ENCODE measurements around the gene DCLK2. TPM values are rescaled to one million over a fixed set of nuclear protein-coding genes. Genes with fewer than 3 reads are reported as not detected.
A peak's percentile ranks its signal among the peaks of the same experiment; 100 is the strongest.

DCLK2 gene
- total RNA-seq, 1 experiment from 2014 or later, result 1.2 TPM

GRCh38 chr4:150136036-150136435 lies 57.8 kb downstream of the DCLK2 start:
- Histone ChIP-seq H3K27ac (ENCODE audit: low read length) (no peak overlapping the region), H3K27me3 (ENCODE audit: low read length) (no peaks in the 10 kb centered on the region), H2AFZ (ENCODE audit: low read length) (no peak overlapping the region), H3K4me1 (ENCODE audit: insufficient read depth, low read length) (peaks cover 40% of the 10 kb centered on the region), H3K9me2 (replicated peaks; ENCODE audit: low read length) (no peaks in the 10 kb centered on the region), H4K20me1 (ENCODE audit: low read length) (no peaks in the 10 kb centered on the region), H3K79me2 (ENCODE audit: low read length) (no peaks in the 10 kb centered on the region), H3K4me3 (ENCODE audit: low read length) (no peak overlapping the region), H3K9ac (ENCODE audit: low read length) (no peak overlapping the region), H3F3A (ENCODE audit: low read length, unreplicated experiment) (no peaks in the 10 kb centered on the region), H3K9me3 (ENCODE audit: low read length) (no peaks in the 10 kb centered on the region), H3K36me3 (ENCODE audit: low read depth, low read length) (no peaks in the 10 kb centered on the region), H3K4me2 (ENCODE audit: low read length) (no peak overlapping the region)
- no TSS peak for BruUV-seq (replicated peaks)
- no peak for ATAC-seq
- ChIA-PET POLR2A (ENCODE audit: unreplicated experiment) (no interaction called here), CTCF (interaction anchor here (0.6 kb wide), 1 partner anchor 9 kb away, joined by 3 read pairs; no protein-coding TSS in a partner anchor)
- TF ChIP-seq EZH2 (IDR thresholded peaks at IDR 0.05; ENCODE audit: low read length, unreplicated experiment) (no peak), EZH2phosphoT487 (IDR thresholded peaks at IDR 0.05; ENCODE audit: borderline replicate concordance, low read length) (no peak)
- intact Hi-C loops (cut with micrococcal nuclease), result no loop called here
- no peak for DNase-seq

GRCh38 chr4:150136481-150136880 lies 58.2 kb downstream of the DCLK2 start:
- H3K27me3 ChIP-seq (ENCODE audit: low read length), result no peaks in the 10 kb centered on the region
- H3K79me2 ChIP-seq (ENCODE audit: low read length), result no peaks in the 10 kb centered on the region
- H3K4me1 ChIP-seq (ENCODE audit: insufficient read depth, low read length), result peaks cover 39% of the 10 kb centered on the region
- ChIA-PET CTCF (no interaction called here), POLR2A (ENCODE audit: unreplicated experiment) (no interaction called here)
- no peaks in the 10 kb centered on the region for H4K20me1 ChIP-seq (ENCODE audit: low read length)
- no peak overlapping the region for H2AFZ ChIP-seq (ENCODE audit: low read length)
- no peak for ATAC-seq
- no TSS peak for BruUV-seq (replicated peaks)
- H3K27ac ChIP-seq (ENCODE audit: low read length), result no peak overlapping the region
- no peaks in the 10 kb centered on the region for H3K9me3 ChIP-seq (ENCODE audit: low read length)
- DNase-seq, result no peak
- H3K36me3 ChIP-seq (ENCODE audit: low read depth, low read length), result no peaks in the 10 kb centered on the region
- no peaks in the 10 kb centered on the region for H3F3A ChIP-seq (ENCODE audit: low read length, unreplicated experiment)
- no peak overlapping the region for H3K9ac ChIP-seq (ENCODE audit: low read length)
- H3K4me2 ChIP-seq (ENCODE audit: low read length), result no peak overlapping the region
- no peak overlapping the region for H3K4me3 ChIP-seq (ENCODE audit: low read length)
- H3K9me2 ChIP-seq (replicated peaks; ENCODE audit: low read length), result no peaks in the 10 kb centered on the region
- no peak for TF ChIP-seq EZH2 (IDR thresholded peaks at IDR 0.05; ENCODE audit: low read length, unreplicated experiment)
- TF ChIP-seq CTCF (conservative IDR thresholded peaks at IDR 0.05; ENCODE audit: low read depth, low read length), result no peak
- no peak for TF ChIP-seq EZH2phosphoT487 (IDR thresholded peaks at IDR 0.05; ENCODE audit: borderline replicate concordance, low read length)
- intact Hi-C loops (cut with micrococcal nuclease), result no loop called here

- CTCF ChIA-PET, result no interaction called here
- POLR2A ChIA-PET (ENCODE audit: unreplicated experiment), result no interaction called here
- Histone ChIP-seq H3K27me3 (ENCODE audit: low read length) (no peaks in the 10 kb centered on the region), H3K36me3 (ENCODE audit: low read depth, low read length) (no peaks in the 10 kb centered on the region), H3K79me2 (ENCODE audit: low read length) (no peaks in the 10 kb centered on the region), H3K4me3 (ENCODE audit: low read length) (no peak overlapping the region), H3K4me1 (ENCODE audit: insufficient read depth, low read length) (peaks cover 45% of the 10 kb centered on the region), H3K27ac (ENCODE audit: low read length) (no peak overlapping the region), H4K20me1 (ENCODE audit: low read length) (no peaks in the 10 kb centered on the region), H3F3A (ENCODE audit: low read length, unreplicated experiment) (no peaks in the 10 kb centered on the region), H3K4me2 (ENCODE audit: low read length) (no peak overlapping the region), H3K9me3 (ENCODE audit: low read length) (no peaks in the 10 kb centered on the region), H3K9me2 (replicated peaks; ENCODE audit: low read length) (no peaks in the 10 kb centered on the region), H2AFZ (ENCODE audit: low read length) (no peak overlapping the region), H3K9ac (ENCODE audit: low read length) (no peak overlapping the region)
- DNase-seq, result no peak
- intact Hi-C loops (cut with micrococcal nuclease), result no loop called here
- ATAC-seq, result peak; percentile 14; the same call in 1 of the 2 replicates
- BruUV-seq (replicated peaks), result no TSS peak
- TF ChIP-seq CTCF (conservative IDR thresholded peaks at IDR 0.05; ENCODE audit: low read depth, low read length) (no peak), EZH2phosphoT487 (IDR thresholded peaks at IDR 0.05; ENCODE audit: borderline replicate concordance, low read length) (no peak), EZH2 (IDR thresholded peaks at IDR 0.05; ENCODE audit: low read length, unreplicated experiment) (no peak)
These were observed 61.1 kb downstream of the DCLK2 start for GRCh38 chr4:150139297-150139865.
